Activated T-helper 1 cell treated with anti-CD3 and anti-CD28 coated beads, Interleukin-2, amount 50 U/mL, for 16 hours (primary cell): ENCODE measurements around the gene OR10D3.
"Not testable (repeated sequence)": the region's sequence is repeated elsewhere in the genome, so short reads cannot be mapped to it uniquely, and the experiment has no call there.

Experiments
- DNase-seq, 2 donors: peaks; one replicate each; pipeline ENCODE4 v3.0.0-alpha.2; 2020; ENCODE audit warnings: low read depth in 1 of 2, low spot score in 1 of 2

OR10D3 gene

DNA sequence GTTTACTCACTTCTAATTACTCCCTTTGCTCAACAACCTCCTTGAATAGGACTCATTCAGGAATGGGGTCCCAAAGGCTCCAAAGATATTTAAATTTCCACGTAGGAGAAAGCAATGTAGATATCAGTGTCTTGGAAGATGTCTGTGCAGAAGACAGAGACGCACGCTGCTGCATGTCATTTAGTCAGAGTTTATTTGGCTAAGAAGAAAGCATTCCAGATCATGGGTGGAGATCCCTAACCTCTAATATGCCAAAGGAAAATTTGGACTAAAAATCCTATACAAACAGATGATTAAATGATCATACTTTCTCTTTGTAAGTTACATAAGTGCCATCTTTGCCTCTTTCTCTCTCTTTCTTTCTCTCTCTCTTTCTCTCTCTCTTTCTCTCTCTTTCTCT lies at the start of gene OR10D3:
Gene OR10D3, plus strand, starts transcription at position 278 of the 400 bp plus-strand sequence. CDS start 1,925 bp downstream, outside the sequence.
- DNase-seq: no peak

DNA sequence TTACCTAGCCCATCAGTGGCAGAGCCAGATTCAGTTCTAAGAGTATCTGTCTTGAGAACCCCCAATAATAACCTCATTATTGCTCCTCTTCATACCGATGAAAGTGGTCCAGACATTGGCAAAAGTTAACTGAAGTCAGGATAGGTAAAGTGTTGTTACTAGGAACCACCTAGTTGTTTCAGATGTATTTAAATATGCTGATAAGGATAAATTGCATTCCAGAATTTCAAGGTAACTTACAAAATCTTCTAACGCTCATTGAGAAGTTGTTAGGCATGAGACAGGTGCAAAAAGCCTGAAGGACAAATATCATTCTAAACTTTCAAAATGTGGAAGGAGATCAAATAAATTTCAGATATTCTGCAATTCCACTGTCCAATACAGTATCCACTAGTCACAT lies 40.1 kb upstream of the OR10D3 start:
- DNase-seq: no peak

GRCh38 chr11:124147951-124148350 lies 35.2 kb upstream of the OR10D3 start:
- no peak for DNase-seq

GRCh38 chr11:124150684-124151083 lies 32.5 kb upstream of the OR10D3 start:
- DNase-seq: no peak

DNA sequence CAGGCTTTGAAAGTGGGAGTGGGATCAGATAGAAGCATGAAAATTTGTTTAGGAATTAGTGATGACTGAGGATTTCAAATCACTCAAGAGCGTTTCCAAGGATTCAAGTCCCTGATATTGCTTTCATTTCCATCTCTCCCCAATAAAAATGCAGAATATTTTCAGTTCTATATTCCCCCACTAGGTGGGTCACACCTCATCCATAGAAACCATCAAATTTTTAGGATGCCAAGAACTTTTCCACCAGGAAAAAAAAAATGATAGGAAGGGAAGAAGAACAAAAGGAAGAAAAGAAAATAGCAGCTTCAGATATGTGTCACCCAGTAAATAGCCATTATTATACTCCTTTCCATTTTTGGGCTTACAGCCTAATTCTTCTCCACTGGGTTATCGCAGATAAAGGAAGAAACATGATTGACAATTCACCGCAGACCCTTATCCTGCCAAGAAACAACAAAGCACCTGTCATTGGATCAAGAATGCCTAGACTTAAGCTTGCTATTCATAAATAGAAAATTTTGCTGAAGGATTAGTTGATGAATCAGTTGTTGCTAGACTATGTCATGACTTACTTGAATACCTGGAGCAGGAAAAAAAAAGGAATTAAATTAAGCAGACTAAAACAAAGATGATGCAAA lies 30.3 kb upstream of the OR10D3 start:
- no peak for DNase-seq

DNA sequence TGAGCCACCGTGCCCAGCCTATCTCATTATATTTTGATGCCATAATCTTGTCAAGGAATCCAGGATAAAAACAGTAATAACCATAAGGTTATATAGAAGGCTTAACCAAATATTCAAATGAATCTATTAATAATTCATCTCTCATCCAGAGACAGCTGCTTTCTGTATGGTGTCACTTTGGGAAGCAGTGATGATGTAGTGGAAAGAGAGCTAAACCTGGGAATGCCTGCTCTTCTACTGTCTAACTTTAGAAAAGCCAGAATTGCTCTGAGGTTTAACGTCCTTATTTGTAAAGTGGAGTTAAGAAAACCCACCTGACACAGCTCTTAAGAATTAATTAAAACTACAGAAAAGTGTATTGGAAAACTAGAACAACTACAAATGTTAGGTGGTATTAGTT lies 29.3 kb upstream of the OR10D3 start:
- DNase-seq: no peak

DNA sequence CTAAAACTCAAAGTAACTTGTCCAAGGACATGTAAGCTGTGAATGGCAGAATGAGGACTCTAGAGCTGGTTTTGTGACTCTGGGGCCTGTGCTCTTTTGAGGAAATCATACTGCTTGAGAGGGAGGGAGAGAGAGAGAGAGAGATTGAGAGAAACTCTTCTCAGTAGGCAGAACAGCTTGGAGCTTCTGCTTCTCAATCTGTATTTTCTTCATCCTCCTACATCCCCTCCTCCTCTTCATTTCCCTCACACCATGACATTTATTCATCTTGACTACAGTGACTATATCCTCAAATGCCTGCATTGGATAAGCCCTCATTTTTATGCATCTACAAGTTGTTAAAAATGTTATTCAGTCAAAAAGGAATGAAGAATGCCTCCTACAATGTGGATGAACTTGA lies 23.7 kb upstream of the OR10D3 start:
- no peak for DNase-seq

GRCh38 chr11:124160986-124161385 lies 22.2 kb upstream of the OR10D3 start:
- no peak for DNase-seq

DNA sequence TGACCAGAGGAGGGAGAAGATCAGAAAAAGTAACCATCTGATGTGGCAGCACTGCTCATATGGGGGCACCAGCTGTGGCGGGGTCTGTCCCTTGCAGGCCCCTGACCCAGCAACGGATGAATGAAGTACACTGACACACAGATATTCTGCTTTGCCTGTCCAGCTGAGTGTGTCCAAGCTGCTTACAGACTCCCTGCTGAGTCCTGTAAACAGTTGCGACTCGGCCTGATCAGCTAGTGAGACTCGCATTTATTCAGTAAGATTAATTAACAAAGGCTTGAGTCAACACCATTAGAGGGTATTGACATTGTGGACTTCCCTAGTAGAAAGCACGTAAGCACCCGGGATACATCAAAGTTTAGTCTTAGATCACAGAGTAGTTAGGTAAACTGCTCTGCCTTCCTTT lies 15.3 kb upstream of the OR10D3 start:
- DNase-seq: no peak

DNA sequence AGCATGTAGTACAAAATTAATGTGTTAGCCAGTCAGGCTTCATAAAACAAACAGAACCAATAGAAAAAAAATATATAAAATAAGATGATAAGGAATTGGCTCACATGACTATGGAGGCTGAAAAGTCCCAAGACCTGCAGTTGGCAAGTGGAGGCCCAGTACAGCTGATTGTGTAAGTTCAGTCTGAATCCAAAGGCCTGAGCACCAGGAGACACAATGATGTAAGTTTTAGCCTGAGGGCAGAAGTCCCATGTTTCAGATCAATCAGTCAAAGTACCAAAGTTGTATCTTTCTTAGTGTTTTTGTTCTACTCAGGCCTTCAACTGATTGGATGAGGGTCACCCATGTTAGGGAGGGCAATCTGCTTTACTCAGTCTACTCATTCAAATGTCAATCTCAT lies 14.3 kb upstream of the OR10D3 start:
- DNase-seq: no peak

GRCh38 chr11:124170315-124170714 lies 12.8 kb upstream of the OR10D3 start:
- DNase-seq: not testable (repeated sequence)

GRCh38 chr11:124170801-124171586 lies 12.2 kb upstream of the OR10D3 start:
- no peak for DNase-seq

GRCh38 chr11:124172101-124172500 lies 11.0 kb upstream of the OR10D3 start:
- no peak for DNase-seq

GRCh38 chr11:124172599-124172998 lies 10.5 kb upstream of the OR10D3 start:
- DNase-seq: no peak

- no peak for DNase-seq
Measured at GRCh38 chr11:124174001-124174583, 9.1 kb upstream of the OR10D3 start.

DNA sequence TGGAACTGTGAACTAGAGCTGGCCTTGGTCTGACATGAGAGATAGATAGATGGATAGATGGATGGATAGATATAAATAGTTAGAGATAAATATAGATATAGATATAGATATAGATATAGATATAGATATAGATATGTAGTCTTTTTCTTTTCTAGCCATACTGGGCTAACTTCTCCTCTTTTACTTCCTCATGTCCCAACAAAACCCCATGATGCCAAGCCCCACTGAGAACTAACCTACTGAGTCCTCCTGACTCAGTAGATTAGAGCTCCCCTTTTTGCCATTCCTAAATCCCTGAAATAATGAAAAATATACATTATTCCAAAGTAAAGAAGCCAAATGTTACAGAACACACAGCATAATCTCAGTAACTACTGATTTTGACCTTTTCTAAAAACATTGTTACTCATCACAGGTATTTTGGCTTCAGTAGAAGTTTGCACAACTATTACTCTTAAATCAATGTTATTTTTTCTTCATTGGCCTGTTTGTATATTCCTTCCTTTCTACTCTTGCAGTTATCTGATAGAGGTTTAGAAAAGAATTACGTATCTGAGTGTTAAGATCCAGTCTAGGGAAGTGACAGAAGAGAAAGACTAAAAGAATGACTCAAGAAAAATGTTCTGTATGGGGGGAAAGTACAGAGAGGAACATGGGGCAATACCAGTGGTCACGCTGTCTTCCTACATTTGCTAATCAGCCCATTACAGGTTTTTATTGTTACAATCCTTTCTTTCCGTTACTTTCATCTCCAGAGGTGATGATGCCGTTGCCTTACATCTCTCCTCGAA lies 6.0 kb upstream of the OR10D3 start:
- no peak for DNase-seq

DNA sequence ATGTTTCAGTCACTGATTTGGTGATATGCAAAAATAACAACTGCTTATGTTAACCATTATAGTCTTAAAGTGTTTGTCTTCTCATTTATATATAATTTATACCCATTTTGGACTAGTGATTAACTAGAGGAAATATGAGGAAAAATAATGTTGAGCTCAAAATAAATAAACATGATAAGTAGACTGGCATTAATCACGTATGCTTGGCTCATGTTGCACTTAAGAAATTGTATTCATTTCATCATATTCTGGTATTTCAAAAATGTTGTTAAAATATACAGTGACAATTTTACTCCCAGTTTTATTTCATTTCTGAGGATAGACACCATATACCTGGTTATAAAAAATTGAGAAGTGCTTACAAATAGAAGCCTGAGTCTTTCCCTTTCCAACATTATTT lies 3.8 kb upstream of the OR10D3 start:
- no peak for DNase-seq

DNA sequence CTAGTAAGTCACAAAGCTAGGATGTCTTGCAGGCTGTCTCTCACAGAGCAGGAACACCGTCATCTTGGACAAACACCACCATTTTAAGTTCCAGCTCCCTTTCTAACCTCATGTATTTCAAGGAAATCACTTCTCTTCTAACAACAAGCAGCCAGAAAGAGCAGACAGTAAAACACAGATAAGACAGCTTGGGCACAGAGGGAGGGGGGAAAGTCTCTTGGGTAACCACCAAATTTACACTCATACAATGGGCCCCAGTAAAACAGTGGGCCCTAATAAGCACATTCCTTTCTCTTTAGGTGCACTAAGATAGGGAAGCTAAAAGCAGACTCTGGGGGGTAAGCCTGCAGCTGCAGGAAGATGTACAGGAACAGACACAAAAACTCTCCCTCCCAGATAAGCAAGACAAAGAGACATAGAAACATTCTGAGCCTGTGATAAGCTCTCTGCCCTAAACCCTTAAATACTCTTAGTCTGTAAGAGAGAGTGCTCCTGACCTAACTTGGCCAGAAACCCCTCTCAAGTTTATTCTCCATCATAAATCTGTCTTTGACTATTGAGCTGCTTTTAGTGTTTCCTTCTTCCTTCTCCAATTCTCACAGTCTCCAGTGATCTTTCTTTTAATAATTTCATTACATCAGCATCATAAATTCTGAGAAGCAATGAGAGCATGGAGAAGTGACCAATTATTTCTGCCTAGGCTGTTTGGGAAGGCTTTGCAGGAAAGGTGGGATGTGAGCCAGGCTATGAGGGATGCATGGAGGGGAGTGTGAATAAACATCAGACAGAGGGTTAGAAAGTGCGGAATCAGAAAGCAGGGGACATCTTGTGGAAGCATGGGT lies 7.4 kb downstream of the OR10D3 start:
- DNase-seq: no peak

DNA sequence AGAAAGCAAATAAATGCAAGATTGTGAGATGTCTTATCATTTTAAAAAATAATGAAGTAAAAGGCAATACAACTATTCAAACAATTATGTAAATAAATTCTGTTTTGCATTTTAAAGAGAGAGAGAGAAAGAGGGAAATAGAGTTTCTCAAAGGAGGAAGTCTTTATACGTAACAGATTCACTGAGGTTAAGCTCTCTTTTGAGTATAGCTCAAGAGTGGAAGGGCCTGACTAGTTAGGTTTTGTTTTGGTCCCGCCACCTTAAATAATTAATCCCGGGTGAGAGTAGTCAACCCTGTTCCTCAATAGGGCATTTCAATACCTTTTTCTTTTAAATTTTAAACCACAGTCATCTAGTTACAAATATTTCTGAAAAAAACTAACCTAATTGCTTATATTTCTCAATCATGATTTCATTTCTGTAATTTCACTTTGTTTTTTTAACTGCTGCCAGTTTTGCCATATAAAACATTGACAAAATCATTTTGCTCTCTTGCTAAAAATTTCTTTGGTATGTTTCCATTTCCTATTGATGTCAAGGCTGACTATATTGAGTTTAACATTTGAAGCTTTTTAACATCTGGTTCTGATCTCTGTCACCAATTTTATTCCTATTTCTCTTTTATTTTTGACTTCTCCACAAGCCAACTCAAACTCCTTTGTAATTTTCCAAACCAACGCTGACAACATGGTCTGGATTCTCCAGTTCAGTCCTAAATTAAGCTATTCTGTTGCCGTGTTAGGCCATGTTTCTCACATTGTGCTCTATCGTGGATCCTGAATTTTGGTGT lies 10.3 kb downstream of the OR10D3 start:
- DNase-seq: no peak
